ENCODE measurements around the gene BRD3OS.

Gene BRD3OS

GRCh38 chr9:134060546-134060945 lies 35.3 kb downstream of the BRD3OS start:
- Histone ChIP-seq H3K36me3 (ENCODE audit: control insufficient read depth, insufficient read depth, low read length) (no peaks in the 10 kb centered on the region), H3K9ac (ENCODE audit: low read length) (peak overlapping the region; percentile 28), H3K9me3 (ENCODE audit: control insufficient read depth, low read length) (no peaks in the 10 kb centered on the region), H3K4me1 (ENCODE audit: control insufficient read depth, insufficient read depth, low read length) (peaks cover 71% of the 10 kb centered on the region), H3K27me3 (ENCODE audit: control insufficient read depth, insufficient read depth, low read length) (no peaks in the 10 kb centered on the region), H3K4me3 (ENCODE audit: low read length) (no peak overlapping the region)

GRCh38 chr9:134061019-134061687 lies 35.9 kb downstream of the BRD3OS start:
- Histone ChIP-seq H3K4me3 (ENCODE audit: low read length) (no peak overlapping the region), H3K36me3 (ENCODE audit: control insufficient read depth, insufficient read depth, low read length) (no peaks in the 10 kb centered on the region), H3K4me1 (ENCODE audit: control insufficient read depth, insufficient read depth, low read length) (peaks cover 71% of the 10 kb centered on the region), H3K9me3 (ENCODE audit: control insufficient read depth, low read length) (no peaks in the 10 kb centered on the region), H3K9ac (ENCODE audit: low read length) (peak overlapping the region; percentile 28), H3K27me3 (ENCODE audit: control insufficient read depth, insufficient read depth, low read length) (no peaks in the 10 kb centered on the region)

- H3K27me3 ChIP-seq (ENCODE audit: control insufficient read depth, insufficient read depth, low read length): no peaks in the 10 kb centered on the region
- no peak overlapping the region for H3K4me3 ChIP-seq (ENCODE audit: low read length)
- peak overlapping the region; percentile 28 for H3K9ac ChIP-seq (ENCODE audit: low read length)
Measured at GRCh38 chr9:134061688-134062371, 36.5 kb downstream of the BRD3OS start.

GRCh38 chr9:134062461-134063087 lies 37.3 kb downstream of the BRD3OS start:
- H3K36me3 ChIP-seq (ENCODE audit: control insufficient read depth, insufficient read depth, low read length): no peaks in the 10 kb centered on the region
- no peaks in the 10 kb centered on the region for H3K9me3 ChIP-seq (ENCODE audit: control insufficient read depth, low read length)
- H3K4me1 ChIP-seq (ENCODE audit: control insufficient read depth, insufficient read depth, low read length): peaks cover 58% of the 10 kb centered on the region
- H3K4me3 ChIP-seq (ENCODE audit: low read length): no peak overlapping the region
- H3K27me3 ChIP-seq (ENCODE audit: control insufficient read depth, insufficient read depth, low read length): no peaks in the 10 kb centered on the region
- H3K9ac ChIP-seq (ENCODE audit: low read length): no peak overlapping the region

More at GRCh38 chr9:134061688-134062371, 36.5 kb downstream of the BRD3OS start:
- Histone ChIP-seq H3K36me3 (ENCODE audit: control insufficient read depth, insufficient read depth, low read length) (no peaks in the 10 kb centered on the region), H3K9me3 (ENCODE audit: control insufficient read depth, low read length) (no peaks in the 10 kb centered on the region), H3K4me1 (ENCODE audit: control insufficient read depth, insufficient read depth, low read length) (peaks cover 65% of the 10 kb centered on the region)

GRCh38 chr9:134063088-134063570 lies 37.8 kb downstream of the BRD3OS start:
- H3K4me3 ChIP-seq (ENCODE audit: low read length): no peak overlapping the region
- H3K9ac ChIP-seq (ENCODE audit: low read length): no peak overlapping the region
- H3K36me3 ChIP-seq (ENCODE audit: control insufficient read depth, insufficient read depth, low read length): no peaks in the 10 kb centered on the region
- no peaks in the 10 kb centered on the region for H3K27me3 ChIP-seq (ENCODE audit: control insufficient read depth, insufficient read depth, low read length)
- H3K9me3 ChIP-seq (ENCODE audit: control insufficient read depth, low read length): no peaks in the 10 kb centered on the region
- H3K4me1 ChIP-seq (ENCODE audit: control insufficient read depth, insufficient read depth, low read length): peaks cover 52% of the 10 kb centered on the region

GRCh38 chr9:134063571-134064450 lies 38.5 kb downstream of the BRD3OS start:
- Histone ChIP-seq H3K9ac (ENCODE audit: low read length) (no peak overlapping the region), H3K4me1 (ENCODE audit: control insufficient read depth, insufficient read depth, low read length) (peaks cover 53% of the 10 kb centered on the region), H3K9me3 (ENCODE audit: control insufficient read depth, low read length) (no peaks in the 10 kb centered on the region), H3K36me3 (ENCODE audit: control insufficient read depth, insufficient read depth, low read length) (no peaks in the 10 kb centered on the region), H3K4me3 (ENCODE audit: low read length) (no peak overlapping the region), H3K27me3 (ENCODE audit: control insufficient read depth, insufficient read depth, low read length) (no peaks in the 10 kb centered on the region)

GRCh38 chr9:134064711-134065110 lies 39.4 kb downstream of the BRD3OS start:
- peaks cover 6% of the 10 kb centered on the region for H3K27me3 ChIP-seq (ENCODE audit: control insufficient read depth, insufficient read depth, low read length)
- no peaks in the 10 kb centered on the region for H3K9me3 ChIP-seq (ENCODE audit: control insufficient read depth, low read length)
- no peak overlapping the region for H3K9ac ChIP-seq (ENCODE audit: low read length)
- H3K36me3 ChIP-seq (ENCODE audit: control insufficient read depth, insufficient read depth, low read length): no peaks in the 10 kb centered on the region
- H3K4me3 ChIP-seq (ENCODE audit: low read length): no peak overlapping the region
- peaks cover 52% of the 10 kb centered on the region for H3K4me1 ChIP-seq (ENCODE audit: control insufficient read depth, insufficient read depth, low read length)

- Histone ChIP-seq H3K4me1 (ENCODE audit: control insufficient read depth, insufficient read depth, low read length) (peaks cover 47% of the 10 kb centered on the region), H3K36me3 (ENCODE audit: control insufficient read depth, insufficient read depth, low read length) (no peaks in the 10 kb centered on the region), H3K27me3 (ENCODE audit: control insufficient read depth, insufficient read depth, low read length) (peaks cover 16% of the 10 kb centered on the region), H3K9me3 (ENCODE audit: control insufficient read depth, low read length) (no peaks in the 10 kb centered on the region), H3K4me3 (ENCODE audit: low read length) (peak overlapping the region; percentile 56), H3K9ac (ENCODE audit: low read length) (peak overlapping the region; percentile 82)
Measured at GRCh38 chr9:134065612-134066419, 40.5 kb downstream of the BRD3OS start.

GRCh38 chr9:134066526-134066912 lies 41.2 kb downstream of the BRD3OS start:
- Histone ChIP-seq H3K4me1 (ENCODE audit: control insufficient read depth, insufficient read depth, low read length) (peaks cover 40% of the 10 kb centered on the region), H3K4me3 (ENCODE audit: low read length) (peak overlapping the region; percentile 28), H3K36me3 (ENCODE audit: control insufficient read depth, insufficient read depth, low read length) (no peaks in the 10 kb centered on the region), H3K9me3 (ENCODE audit: control insufficient read depth, low read length) (no peaks in the 10 kb centered on the region), H3K9ac (ENCODE audit: low read length) (peak overlapping the region; percentile 82), H3K27me3 (ENCODE audit: control insufficient read depth, insufficient read depth, low read length) (peaks cover 20% of the 10 kb centered on the region)

GRCh38 chr9:134066913-134067851 lies 41.9 kb downstream of the BRD3OS start:
- Histone ChIP-seq H3K4me1 (ENCODE audit: control insufficient read depth, insufficient read depth, low read length) (peaks cover 34% of the 10 kb centered on the region), H3K9ac (ENCODE audit: low read length) (peak overlapping the region; percentile 82), H3K4me3 (ENCODE audit: low read length) (peak overlapping the region; percentile 28), H3K9me3 (ENCODE audit: control insufficient read depth, low read length) (no peaks in the 10 kb centered on the region), H3K36me3 (ENCODE audit: control insufficient read depth, insufficient read depth, low read length) (no peaks in the 10 kb centered on the region), H3K27me3 (ENCODE audit: control insufficient read depth, insufficient read depth, low read length) (peaks cover 20% of the 10 kb centered on the region)
